HepG2 (cell line): ENCODE data around the gene BBC3. TPM values are rescaled to one million over a fixed set of nuclear protein-coding genes. Genes with fewer than 3 reads are reported as not detected.

Source experiments
- ATAD3A ChIP-seq: sonication (generic); formaldehyde crosslinking; IDR thresholded peaks from 2 replicates; pipeline ENCODE4 v1.4.0; 2020; ENCODE audit warnings: missing genetic modification reagents
- FLYWCH1 ChIP-seq: sonication (generic); formaldehyde crosslinking; IDR thresholded peaks from 2 replicates; pipeline ENCODE4 v1.8.1; 2023; ENCODE audit warnings: mild to moderate bottlenecking, missing genetic modification reagents
- KDM3A ChIP-seq: IDR thresholded peaks from 2 replicates; pipeline ENCODE4 v1.6.1; 2018; ENCODE audit warnings: low read depth, missing compliant biosample characterization
- PATZ1 ChIP-seq: sonication (generic); formaldehyde crosslinking; IDR thresholded peaks from 2 replicates; pipeline ENCODE4 v1.4.0; 2020; ENCODE audit warnings: missing genetic modification reagents
- PAXIP1 ChIP-seq: sonication (generic); formaldehyde crosslinking; conservative IDR thresholded peaks from 2 replicates; pipeline ENCODE4 v1.4.0; 2020; ENCODE audit warnings: mild to moderate bottlenecking, missing genetic modification reagents, moderate library complexity
- SKI ChIP-seq: fragments of 450-650 bp; IDR thresholded peaks from one replicate; pipeline ENCODE4 v1.6.1; 2018; ENCODE audit warnings: mild to moderate bottlenecking; ENCODE audit not compliant: partially characterized antibody
- SMAD3 ChIP-seq: sonication (generic); formaldehyde crosslinking; IDR thresholded peaks from 2 replicates; pipeline ENCODE4 v1.4.0; 2020; ENCODE audit warnings: missing genetic modification reagents
- YEATS2 ChIP-seq: sonication (generic); formaldehyde crosslinking; IDR thresholded peaks from 2 replicates; pipeline ENCODE4 v1.4.0; 2020; ENCODE audit warnings: missing genetic modification reagents, borderline replicate concordance
- ZNF382 ChIP-seq: sonication (generic); formaldehyde crosslinking; IDR thresholded peaks from 2 replicates; pipeline ENCODE4 v1.5.0; 2020; ENCODE audit warnings: missing genetic modification reagents, mild to moderate bottlenecking, borderline replicate concordance
- ZNF605 ChIP-seq: sonication (generic); formaldehyde crosslinking; IDR thresholded peaks from 2 replicates; pipeline ENCODE4 v1.8.0; 2022; ENCODE audit warnings: mild to moderate bottlenecking, missing genetic modification reagents
- ZNF670 ChIP-seq: sonication (generic); formaldehyde crosslinking; IDR thresholded peaks from 2 replicates; pipeline ENCODE4 v1.8.0; 2022; ENCODE audit warnings: mild to moderate bottlenecking, missing genetic modification reagents, borderline replicate concordance
- polyA plus RNA-seq, 8 experiments: library from polyadenylated mRNA; depleted of rRNA in 3 of 8; stranded (reverse) in 7 of 8; unstranded in 1 of 8; fragments of >200 nt; fragmentation: Illumina TruSeq in 4 of 8; extraction: Trizol in 4 of 8; gene quantifications; 2 replicates each; pipeline versions ENCODE4 v1.2.1 to v1.2.3, GENCODE V29; 2011 to 2016; ENCODE audit warnings: low read depth in 4 of 8, missing spikeins in 1 of 8, mixed read lengths in 1 of 8; ENCODE audit not compliant: insufficient read depth in 1 of 8
- total RNA-seq, 5 experiments: library from RNA; depleted of rRNA; stranded (reverse); fragments of >200 nt; fragmentation: Illumina TruSeq; extraction: Trizol; gene quantifications; 2 replicates each; pipeline ENCODE4 v1.2.3, GENCODE V29; 2016; ENCODE audit warnings: low read depth in 1 of 5
- TF ChIP-seq, protein P1 (sequence below): IDR thresholded peaks from 2 replicates; pipeline ENCODE4 v1.6.1; 2016
- TF ChIP-seq, protein P2 (sequence below): sonication (generic); formaldehyde crosslinking; IDR thresholded peaks from 2 replicates; pipeline ENCODE4 v1.5.1; 2020; ENCODE audit warnings: missing genetic modification reagents, mild to moderate bottlenecking, borderline replicate concordance
- TF ChIP-seq, protein P3 (sequence below): sonication (generic); formaldehyde crosslinking; IDR thresholded peaks from 2 replicates; pipeline ENCODE4 v1.4.0; 2020; ENCODE audit warnings: low read depth, missing genetic modification reagents

BBC3 gene
- total and polyA plus RNA-seq, 2 of the 13 experiments (the other 11 are each of a cell fraction or from before 2014, with no cell fraction given) = 6.1 to 8.8 TPM

DNA sequence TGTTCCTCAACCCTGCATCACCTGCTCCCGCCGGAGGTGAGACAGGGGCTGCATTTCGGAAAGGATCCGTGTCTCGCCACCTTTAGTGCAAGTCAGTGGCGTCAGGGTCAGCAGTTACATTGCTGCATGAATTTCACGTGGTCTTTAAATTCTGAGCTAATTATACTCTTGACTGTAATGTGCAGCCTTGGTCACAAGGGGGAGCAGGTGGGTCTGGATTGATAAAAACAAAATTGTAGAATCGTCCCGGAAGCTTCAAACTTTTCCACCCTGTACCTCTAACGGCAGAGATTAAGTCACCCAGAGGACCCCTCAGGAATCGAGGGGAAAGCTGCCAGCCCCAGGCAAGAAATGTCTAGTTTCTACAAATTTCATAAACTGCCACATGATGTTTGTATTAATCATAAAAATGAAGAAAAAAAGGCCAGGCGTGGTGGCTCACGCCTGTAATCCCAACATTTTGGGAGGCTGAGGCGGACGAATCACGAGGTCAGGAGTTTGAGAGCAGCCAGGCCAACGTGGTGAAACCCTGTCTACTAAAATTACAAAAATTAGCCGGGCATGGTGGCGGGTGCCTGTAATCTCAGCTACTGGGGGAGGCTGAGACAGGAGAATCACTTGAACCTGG lies 20.2 kb downstream of the BBC3 start (continued):
- TF ChIP-seq, protein P1, sequence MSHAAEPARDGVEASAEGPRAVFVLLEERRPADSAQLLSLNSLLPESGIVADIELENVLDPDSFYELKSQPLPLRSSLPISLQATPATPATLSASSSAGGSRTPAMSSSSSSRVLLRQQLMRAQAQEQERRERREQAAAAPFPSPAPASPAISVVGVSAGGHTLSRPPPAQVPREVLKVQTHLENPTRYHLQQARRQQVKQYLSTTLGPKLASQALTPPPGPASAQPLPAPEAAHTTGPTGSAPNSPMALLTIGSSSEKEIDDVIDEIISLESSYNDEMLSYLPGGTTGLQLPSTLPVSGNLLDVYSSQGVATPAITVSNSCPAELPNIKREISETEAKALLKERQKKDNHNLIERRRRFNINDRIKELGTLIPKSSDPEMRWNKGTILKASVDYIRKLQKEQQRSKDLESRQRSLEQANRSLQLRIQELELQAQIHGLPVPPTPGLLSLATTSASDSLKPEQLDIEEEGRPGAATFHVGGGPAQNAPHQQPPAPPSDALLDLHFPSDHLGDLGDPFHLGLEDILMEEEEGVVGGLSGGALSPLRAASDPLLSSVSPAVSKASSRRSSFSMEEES (CRISPR knock-in tag) = 0 out of 2 replicates have a peak, but pooled peaks have one; percentile 38
- no peak for TF ChIP-seq SKI
- TF ChIP-seq, protein P2, sequence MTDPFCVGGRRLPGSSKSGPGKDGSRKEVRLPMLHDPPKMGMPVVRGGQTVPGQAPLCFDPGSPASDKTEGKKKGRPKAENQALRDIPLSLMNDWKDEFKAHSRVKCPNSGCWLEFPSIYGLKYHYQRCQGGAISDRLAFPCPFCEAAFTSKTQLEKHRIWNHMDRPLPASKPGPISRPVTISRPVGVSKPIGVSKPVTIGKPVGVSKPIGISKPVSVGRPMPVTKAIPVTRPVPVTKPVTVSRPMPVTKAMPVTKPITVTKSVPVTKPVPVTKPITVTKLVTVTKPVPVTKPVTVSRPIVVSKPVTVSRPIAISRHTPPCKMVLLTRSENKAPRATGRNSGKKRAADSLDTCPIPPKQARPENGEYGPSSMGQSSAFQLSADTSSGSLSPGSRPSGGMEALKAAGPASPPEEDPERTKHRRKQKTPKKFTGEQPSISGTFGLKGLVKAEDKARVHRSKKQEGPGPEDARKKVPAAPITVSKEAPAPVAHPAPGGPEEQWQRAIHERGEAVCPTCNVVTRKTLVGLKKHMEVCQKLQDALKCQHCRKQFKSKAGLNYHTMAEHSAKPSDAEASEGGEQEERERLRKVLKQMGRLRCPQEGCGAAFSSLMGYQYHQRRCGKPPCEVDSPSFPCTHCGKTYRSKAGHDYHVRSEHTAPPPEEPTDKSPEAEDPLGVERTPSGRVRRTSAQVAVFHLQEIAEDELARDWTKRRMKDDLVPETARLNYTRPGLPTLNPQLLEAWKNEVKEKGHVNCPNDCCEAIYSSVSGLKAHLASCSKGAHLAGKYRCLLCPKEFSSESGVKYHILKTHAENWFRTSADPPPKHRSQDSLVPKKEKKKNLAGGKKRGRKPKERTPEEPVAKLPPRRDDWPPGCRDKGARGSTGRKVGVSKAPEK (CRISPR knock-in tag) = no peak
- TF ChIP-seq ZNF670 (CRISPR knock-in tag) = no peak
- peak; percentile 51; the same call in 1 of the 2 replicates for TF ChIP-seq KDM3A (CRISPR knock-in tag)
- TF ChIP-seq ZNF382 = no peak
- peak; percentile 24; the same call in 1 of the 2 replicates for TF ChIP-seq PATZ1 (CRISPR knock-in tag)
- no peak for TF ChIP-seq FLYWCH1 (CRISPR knock-in tag)
- TF ChIP-seq SMAD3 (CRISPR knock-in tag) = peak; percentile 44; the same call in 1 of the 2 replicates
- TF ChIP-seq, protein P3, sequence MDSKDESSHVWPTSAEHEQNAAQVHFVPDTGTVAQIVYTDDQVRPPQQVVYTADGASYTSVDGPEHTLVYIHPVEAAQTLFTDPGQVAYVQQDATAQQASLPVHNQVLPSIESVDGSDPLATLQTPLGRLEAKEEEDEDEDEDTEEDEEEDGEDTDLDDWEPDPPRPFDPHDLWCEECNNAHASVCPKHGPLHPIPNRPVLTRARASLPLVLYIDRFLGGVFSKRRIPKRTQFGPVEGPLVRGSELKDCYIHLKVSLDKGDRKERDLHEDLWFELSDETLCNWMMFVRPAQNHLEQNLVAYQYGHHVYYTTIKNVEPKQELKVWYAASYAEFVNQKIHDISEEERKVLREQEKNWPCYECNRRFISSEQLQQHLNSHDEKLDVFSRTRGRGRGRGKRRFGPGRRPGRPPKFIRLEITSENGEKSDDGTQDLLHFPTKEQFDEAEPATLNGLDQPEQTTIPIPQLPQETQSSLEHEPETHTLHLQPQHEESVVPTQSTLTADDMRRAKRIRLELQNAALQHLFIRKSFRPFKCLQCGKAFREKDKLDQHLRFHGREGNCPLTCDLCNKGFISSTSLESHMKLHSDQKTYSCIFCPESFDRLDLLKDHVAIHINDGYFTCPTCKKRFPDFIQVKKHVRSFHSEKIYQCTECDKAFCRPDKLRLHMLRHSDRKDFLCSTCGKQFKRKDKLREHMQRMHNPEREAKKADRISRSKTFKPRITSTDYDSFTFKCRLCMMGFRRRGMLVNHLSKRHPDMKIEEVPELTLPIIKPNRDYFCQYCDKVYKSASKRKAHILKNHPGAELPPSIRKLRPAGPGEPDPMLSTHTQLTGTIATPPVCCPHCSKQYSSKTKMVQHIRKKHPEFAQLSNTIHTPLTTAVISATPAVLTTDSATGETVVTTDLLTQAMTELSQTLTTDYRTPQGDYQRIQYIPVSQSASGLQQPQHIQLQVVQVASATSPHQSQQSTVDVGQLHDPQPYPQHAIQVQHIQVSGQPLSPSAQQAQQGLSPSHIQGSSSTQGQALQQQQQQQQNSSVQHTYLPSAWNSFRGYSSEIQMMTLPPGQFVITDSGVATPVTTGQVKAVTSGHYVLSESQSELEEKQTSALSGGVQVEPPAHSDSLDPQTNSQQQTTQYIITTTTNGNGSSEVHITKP (CRISPR knock-in tag) = no peak
- peak; percentile 33; the same call in 1 of the 2 replicates for TF ChIP-seq YEATS2 (CRISPR knock-in tag)
- TF ChIP-seq ATAD3A (CRISPR knock-in tag) = no peak
- TF ChIP-seq PAXIP1 (CRISPR knock-in tag) = no peak
- peak; percentile 60; the same call in 1 of the 2 replicates for TF ChIP-seq ZNF605
